HG03565 (cell line): ENCODE data around the gene PDCD11.

Experiments used
- ATAC-seq: cut with Tn5 transposase; IDR thresholded peaks from one replicate; pipeline ENCODE4 v1.9.1; 2021; ENCODE audit warnings: mild to moderate bottlenecking, moderate library complexity; ENCODE audit not compliant: unreplicated experiment

The PDCD11 gene

GRCh38 chr10:103450201-103450695 lies 53.8 kb downstream of the PDCD11 start:
- ATAC-seq = no peak

GRCh38 chr10:103451091-103451813 lies 54.8 kb downstream of the PDCD11 start:
- no peak for ATAC-seq

- ATAC-seq = no peak
Observed at GRCh38 chr10:103451831-103452505, 55.5 kb downstream of the PDCD11 start, which contains the start of gene CALHM2. Gene CALHM2 (minus strand): TSS chr10:103452370. CDS start chr10:103449941, 2,429 bp downstream.

- ATAC-seq = no peak
Observed at GRCh38 chr10:103452506-103453230, 56.2 kb downstream of the PDCD11 start.

GRCh38 chr10:103454026-103454425 lies 57.6 kb downstream of the PDCD11 start:
- no peak for ATAC-seq

GRCh38 chr10:103455235-103455634 lies 58.8 kb downstream of the PDCD11 start:
- no peak for ATAC-seq

- ATAC-seq = no peak
Observed at GRCh38 chr10:103456074-103456660, 59.7 kb downstream of the PDCD11 start.

- no peak for ATAC-seq
Observed at GRCh38 chr10:103457176-103457712, 60.8 kb downstream of the PDCD11 start.

- no peak for ATAC-seq
Observed at GRCh38 chr10:103457896-103458583, 61.6 kb downstream of the PDCD11 start.

- ATAC-seq = peak; percentile 75
Observed at GRCh38 chr10:103458720-103459119, 62.3 kb downstream of the PDCD11 start, which contains the start of gene CALHM1. Gene CALHM1 (minus strand): TSS chr10:103458900. CDS start chr10:103458751, 149 bp downstream.

- ATAC-seq = no peak
Observed at GRCh38 chr10:103459615-103460014, 63.2 kb downstream of the PDCD11 start.

- ATAC-seq = no peak
Observed at GRCh38 chr10:103463499-103463898, 67.1 kb downstream of the PDCD11 start.

- ATAC-seq = no peak
Observed at GRCh38 chr10:103465411-103466179, 69.2 kb downstream of the PDCD11 start.

- no peak for ATAC-seq
Observed at GRCh38 chr10:103466734-103467133, 70.3 kb downstream of the PDCD11 start.

GRCh38 chr10:103467406-103467805 lies 71.0 kb downstream of the PDCD11 start:
- peak; percentile 21 for ATAC-seq

- ATAC-seq = no peak
Observed at GRCh38 chr10:103469201-103469600, 72.8 kb downstream of the PDCD11 start.

- peak; percentile 50 for ATAC-seq
Observed at GRCh38 chr10:103470761-103471653, 74.6 kb downstream of the PDCD11 start.

- ATAC-seq = no peak
Observed at GRCh38 chr10:103472005-103472404, 75.6 kb downstream of the PDCD11 start.
